GM12878 (cell line): Measurements from ENCODE around the gene IPP. TPM values are rescaled to one million over a fixed set of nuclear protein-coding genes. Genes with fewer than 3 reads are reported as not detected.

Source experiments
- ATAC-seq: fragments of 200-7000 bp; cut with Tn5 transposase; 3 replicates; pipeline ENCODE4 v1.9.1; 2020; ENCODE audit warnings: mild to moderate bottlenecking, moderate library complexity
- BruUV-seq: library from RNA; stranded (reverse); fragments of 400-500 nt; replicated peaks from 2 replicates; lab custom pipeline; 2021; lab: Mats Ljungman, UMichigan
- CTCF ChIA-PET: fragments of 300-600 bp; sonication (Branson Sonifier 250); formaldehyde crosslinking; extraction: SDS; loops from one replicate; lab custom pipeline; 2021; ENCODE audit warnings: inconsistent platforms; lab: Yijun Ruan, JAX
- POLR2A ChIA-PET: fragments of 350-600 bp; formaldehyde crosslinking; extraction: SDS; loops from one replicate; lab custom pipeline; 2021; ENCODE audit warnings: inconsistent platforms; lab: Charles Lee
- RAD21 ChIA-PET: fragments of 300-600 bp; sonication (Branson Sonifier 250); formaldehyde crosslinking; loops from one replicate; lab custom pipeline; 2023; ENCODE audit warnings: antibody characterized with exemption; ENCODE audit not compliant: unreplicated experiment; lab: Charles Lee
- SMC1A ChIA-PET: fragments of 300-600 bp; sonication (Branson Sonifier 250); formaldehyde crosslinking; loops from one replicate; lab custom pipeline; 2023; ENCODE audit not compliant: unreplicated experiment, uncharacterized antibody; lab: Charles Lee
- DNase-seq: peaks from one replicate; pipeline ENCODE4 v3.0.0-alpha.2; 2011; ENCODE audit warnings: low read depth, low spot score
- FAIRE-seq: peaks from 3 replicates; lab custom pipeline; 2011; peaks lifted over from hg19 to GRCh38; lab: Jason Lieb, UNC
- H2AFZ ChIP-seq: 2 replicates; pipeline ENCODE4 v1.6.0; 2011; ENCODE audit warnings: low read depth, low read length, control low read depth; ENCODE audit not compliant: control insufficient read depth
- H3K27ac ChIP-seq: 2 replicates; pipeline ENCODE4 v1.5.1; 2011; ENCODE audit warnings: control low read depth; ENCODE audit not compliant: control insufficient read depth, insufficient read depth
- H3K27me3 ChIP-seq, 2 experiments: replicated peaks in 1 of 2; 2 replicates each; pipeline versions ENCODE4 v1.6.0 to v1.6.1; 2011; ENCODE audit warnings: low read length in 1 of 2; ENCODE audit not compliant: control insufficient read depth in 2 of 2, insufficient read depth in 2 of 2
- H3K36me3 ChIP-seq, 2 experiments: 2 replicates each; pipeline ENCODE4 v1.5.1; 2011; ENCODE audit warnings: low read length in 1 of 2; ENCODE audit not compliant: control insufficient read depth in 2 of 2, insufficient read depth in 2 of 2
- H3K4me1 ChIP-seq: 2 replicates; pipeline ENCODE4 v1.6.1; 2011; ENCODE audit warnings: mild to moderate bottlenecking, low read length, moderate library complexity, mixed read lengths; ENCODE audit not compliant: control insufficient read depth, insufficient read depth
- H3K4me2 ChIP-seq: 2 replicates; pipeline ENCODE4 v1.6.0; 2011; ENCODE audit warnings: control low read depth; ENCODE audit not compliant: control insufficient read depth, insufficient read depth
- H3K4me3 ChIP-seq: fragments of 200-600 bp; sonication (generic); 2 replicates; pipeline ENCODE4 v1.5.1; 2016
- H3K79me2 ChIP-seq: 2 replicates; pipeline ENCODE4 v1.6.0; 2011; ENCODE audit warnings: low read length; ENCODE audit not compliant: control insufficient read depth, insufficient read depth
- H3K9ac ChIP-seq: 2 replicates; pipeline ENCODE4 v1.8.0; 2011; ENCODE audit warnings: low read length, control low read depth, mixed read lengths; ENCODE audit not compliant: control insufficient read depth, insufficient read depth
- H3K9me3 ChIP-seq: replicated peaks from 3 replicates; pipeline ENCODE4 v1.5.1; 2011; ENCODE audit warnings: mild to moderate bottlenecking, low read length; ENCODE audit not compliant: control insufficient read depth, insufficient read depth
- H4K20me1 ChIP-seq: 2 replicates; pipeline ENCODE4 v1.6.0; 2011; ENCODE audit not compliant: control insufficient read depth, insufficient read depth
- BMI1 ChIP-seq: fragments of 450-650 bp; IDR thresholded peaks from 2 replicates; pipeline ENCODE4 v1.6.1; 2016; ENCODE audit warnings: mild to moderate bottlenecking, moderate library complexity, borderline replicate concordance
- CHD1 ChIP-seq: IDR thresholded peaks from 2 replicates; pipeline ENCODE4 v1.6.1; 2012; ENCODE audit warnings: low read depth, low read length, improper control_type of control experiment
- ETV6 ChIP-seq, 2 experiments: fragments of 450-650 bp in 1 of 2; IDR thresholded peaks in 1 of 2; conservative IDR thresholded peaks in 1 of 2; 2 replicates each; pipeline ENCODE4 v1.6.1; 2014; ENCODE audit warnings: antibody characterized with exemption in 1 of 2, borderline replicate concordance in 1 of 2, low read depth in 1 of 2, mild to moderate bottlenecking in 1 of 2, moderate library complexity in 1 of 2
- FOXK2 ChIP-seq: fragments of 450-650 bp; IDR thresholded peaks from 2 replicates; pipeline ENCODE4 v1.6.1; 2017; ENCODE audit warnings: mild to moderate bottlenecking, moderate library complexity
- GABPA ChIP-seq: IDR thresholded peaks from 2 replicates; pipeline ENCODE4 v1.6.1; 2014; ENCODE audit warnings: antibody characterized with exemption, low read depth, mild to moderate bottlenecking, inconsistent platforms
- MYB ChIP-seq: fragments of 150-350 bp; IDR thresholded peaks from 2 replicates; pipeline ENCODE4 v1.6.1; 2014; ENCODE audit warnings: mild to moderate bottlenecking, low read depth, low read length, borderline replicate concordance
- POLR2A ChIP-seq: IDR thresholded peaks from 2 replicates; pipeline ENCODE4 v1.6.1; 2011; ENCODE audit warnings: low read depth, mild to moderate bottlenecking, low read length
- SMAD5 ChIP-seq: IDR thresholded peaks from 2 replicates; pipeline ENCODE4 v1.6.1; 2016; ENCODE audit warnings: antibody characterized with exemption, low read depth
- SP1 ChIP-seq: IDR thresholded peaks from one replicate; pipeline ENCODE4 v1.6.1; 2011; ENCODE audit warnings: low read depth, low read length
- TCF3 ChIP-seq: IDR thresholded peaks from 2 replicates; pipeline ENCODE4 v1.6.1; 2012; ENCODE audit warnings: low read depth, mild to moderate bottlenecking, low read length, borderline replicate concordance; ENCODE audit not compliant: insufficient read depth
- WGBS: methylation state at CpG from one replicate; pipeline ENCODE4 v1.1.6; 2016; ENCODE audit warnings: low lambda C conversion rate; ENCODE audit not compliant: insufficient replicate concordance, insufficient coverage; ENCODE audit errors: missing lambda C conversion rate; 5-methylcytosine and 5-hydroxymethylcytosine counted together
- in situ Hi-C: fragments of 300-500 bp; cut with MboI; formaldehyde crosslinking; loops from 9 replicates; pipeline ENCODE4 v1.14.3; 2018; ENCODE audit warnings: mixed read lengths
- intact Hi-C: fragments of 100-400 bp; cut with micrococcal nuclease; formaldehyde crosslinking; loops from one replicate; pipeline ENCODE4 v1.14.2; 2022; ENCODE audit not compliant: unreplicated experiment
- polyA plus RNA-seq, 11 experiments: library from polyadenylated mRNA; depleted of rRNA in 4 of 11; unstranded in 6 of 11; stranded (reverse) in 5 of 11; fragments of >200 nt; fragmentation: Nextera tagmentation in 4 of 11; fragmentation: Illumina TruSeq in 1 of 11; extraction: Ambion mirVana in 4 of 11; extraction: Trizol in 1 of 11; gene quantifications; 1 replicate in 1 of 11; 2 replicates in 10 of 11; pipeline versions ENCODE4 v1.2.1 to v1.2.3, GENCODE V29; 2011 to 2016; ENCODE audit warnings: inconsistent platforms in 2 of 11, missing spikeins in 2 of 11, low read depth in 1 of 11
- total RNA-seq, 4 experiments: library from RNA; depleted of rRNA in 3 of 4; stranded (reverse); fragments of >200 nt in 3 of 4; fragmentation: Illumina TruSeq in 1 of 4; extraction: Trizol in 1 of 4; gene quantifications; 2 replicates each; pipeline versions ENCODE4 v1.2.1 to v1.2.3, GENCODE V29; 2013 to 2021
- TF ChIP-seq, protein P1 (sequence below): IDR thresholded peaks from 2 replicates; pipeline ENCODE4 v1.6.1; 2012; ENCODE audit warnings: improper control_type of control experiment, low read depth, low read length; ENCODE audit not compliant: insufficient replicate concordance
- TF ChIP-seq, protein P2 (sequence below): fragments of 150-350 bp; IDR thresholded peaks from 2 replicates; pipeline ENCODE4 v1.6.1; 2014; ENCODE audit warnings: mild to moderate bottlenecking, low read depth, low read length

The IPP gene
- total and polyA plus RNA-seq, 10 of the 15 experiments (the other 5 are each of a cell fraction or from before 2014, with no cell fraction given), result 4.7 to 15.0 (median 10.4) TPM

DNA sequence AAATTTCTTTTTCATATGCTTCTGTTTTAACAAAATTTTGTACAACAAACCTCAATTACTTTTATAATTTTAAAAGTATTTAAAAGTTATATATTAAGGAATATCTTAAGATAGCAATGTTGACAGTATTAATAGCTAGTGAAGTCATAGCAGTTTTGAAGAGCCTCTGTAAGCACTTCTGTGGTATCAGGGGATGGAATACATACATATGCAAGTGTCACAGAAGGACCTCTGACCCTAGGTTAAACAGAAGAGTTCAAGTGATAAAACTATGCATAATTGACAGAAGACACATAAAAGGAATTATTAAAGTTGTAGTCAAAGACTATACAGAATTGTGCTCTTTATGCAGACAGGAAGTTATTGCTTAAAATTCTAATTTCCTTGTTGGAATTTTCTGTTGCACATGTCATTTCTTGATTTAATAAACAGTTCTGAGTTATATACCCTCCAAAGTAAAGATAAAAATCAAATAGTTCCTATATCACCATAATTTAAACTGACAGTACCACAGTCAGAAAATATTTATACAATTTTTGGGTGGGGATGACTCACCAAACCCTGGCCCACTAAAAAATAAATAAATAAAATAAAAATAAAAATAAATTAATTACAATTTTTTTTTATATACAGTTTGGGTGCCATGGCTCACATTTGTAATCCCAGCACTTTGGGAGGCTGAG, 27.1 kb downstream of the IPP start:
- ChIA-PET RAD21 (no interaction called here), SMC1A (no interaction called here)

DNA sequence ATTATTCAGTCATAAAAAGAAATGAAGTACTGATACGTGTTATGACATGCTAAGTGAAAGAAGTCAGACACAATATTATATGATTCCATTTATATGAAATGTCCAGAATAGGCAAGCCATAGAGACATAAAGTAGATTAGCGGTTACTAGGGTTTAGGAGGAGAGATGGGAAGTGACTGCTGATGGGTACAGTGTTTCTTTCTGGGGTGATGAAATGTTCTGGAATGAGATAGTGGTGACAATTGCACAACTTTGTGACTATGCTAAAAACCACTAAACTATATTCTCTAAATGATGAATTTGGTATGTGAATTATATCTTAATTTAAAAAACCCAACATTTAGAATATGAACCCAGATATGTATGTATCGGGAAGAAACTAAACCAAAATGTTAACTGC, 27.6 kb downstream of the IPP start:
- ChIA-PET POLR2A (no interaction called here), CTCF (no interaction called here), SMC1A (no interaction called here), RAD21 (no interaction called here)
- intact Hi-C loops, result no loop called here
- Histone ChIP-seq H3K4me2 (no peak overlapping the region), H2AFZ (no peak overlapping the region), H3K27ac (no peak overlapping the region), H4K20me1 (no peaks in the 10 kb centered on the region), H3K9me3 (no peaks in the 10 kb centered on the region), H3K4me1 (no peaks in the 10 kb centered on the region), H3K9ac (no peak overlapping the region), H3K4me3 (no peak overlapping the region), H3K79me2 (no peaks in the 10 kb centered on the region), H3K36me3 (no peaks in the 10 kb centered on the region), H3K27me3 (no peaks in the 10 kb centered on the region)
- FAIRE-seq, result no peak
- ATAC-seq, result no peak
- WGBS, result 85% methylated on average over 3 of the region's 3 CpGs
- no peak for DNase-seq
- BruUV-seq, result no TSS peak
- in situ Hi-C loops, result no loop called here
- TF ChIP-seq, protein P1, sequence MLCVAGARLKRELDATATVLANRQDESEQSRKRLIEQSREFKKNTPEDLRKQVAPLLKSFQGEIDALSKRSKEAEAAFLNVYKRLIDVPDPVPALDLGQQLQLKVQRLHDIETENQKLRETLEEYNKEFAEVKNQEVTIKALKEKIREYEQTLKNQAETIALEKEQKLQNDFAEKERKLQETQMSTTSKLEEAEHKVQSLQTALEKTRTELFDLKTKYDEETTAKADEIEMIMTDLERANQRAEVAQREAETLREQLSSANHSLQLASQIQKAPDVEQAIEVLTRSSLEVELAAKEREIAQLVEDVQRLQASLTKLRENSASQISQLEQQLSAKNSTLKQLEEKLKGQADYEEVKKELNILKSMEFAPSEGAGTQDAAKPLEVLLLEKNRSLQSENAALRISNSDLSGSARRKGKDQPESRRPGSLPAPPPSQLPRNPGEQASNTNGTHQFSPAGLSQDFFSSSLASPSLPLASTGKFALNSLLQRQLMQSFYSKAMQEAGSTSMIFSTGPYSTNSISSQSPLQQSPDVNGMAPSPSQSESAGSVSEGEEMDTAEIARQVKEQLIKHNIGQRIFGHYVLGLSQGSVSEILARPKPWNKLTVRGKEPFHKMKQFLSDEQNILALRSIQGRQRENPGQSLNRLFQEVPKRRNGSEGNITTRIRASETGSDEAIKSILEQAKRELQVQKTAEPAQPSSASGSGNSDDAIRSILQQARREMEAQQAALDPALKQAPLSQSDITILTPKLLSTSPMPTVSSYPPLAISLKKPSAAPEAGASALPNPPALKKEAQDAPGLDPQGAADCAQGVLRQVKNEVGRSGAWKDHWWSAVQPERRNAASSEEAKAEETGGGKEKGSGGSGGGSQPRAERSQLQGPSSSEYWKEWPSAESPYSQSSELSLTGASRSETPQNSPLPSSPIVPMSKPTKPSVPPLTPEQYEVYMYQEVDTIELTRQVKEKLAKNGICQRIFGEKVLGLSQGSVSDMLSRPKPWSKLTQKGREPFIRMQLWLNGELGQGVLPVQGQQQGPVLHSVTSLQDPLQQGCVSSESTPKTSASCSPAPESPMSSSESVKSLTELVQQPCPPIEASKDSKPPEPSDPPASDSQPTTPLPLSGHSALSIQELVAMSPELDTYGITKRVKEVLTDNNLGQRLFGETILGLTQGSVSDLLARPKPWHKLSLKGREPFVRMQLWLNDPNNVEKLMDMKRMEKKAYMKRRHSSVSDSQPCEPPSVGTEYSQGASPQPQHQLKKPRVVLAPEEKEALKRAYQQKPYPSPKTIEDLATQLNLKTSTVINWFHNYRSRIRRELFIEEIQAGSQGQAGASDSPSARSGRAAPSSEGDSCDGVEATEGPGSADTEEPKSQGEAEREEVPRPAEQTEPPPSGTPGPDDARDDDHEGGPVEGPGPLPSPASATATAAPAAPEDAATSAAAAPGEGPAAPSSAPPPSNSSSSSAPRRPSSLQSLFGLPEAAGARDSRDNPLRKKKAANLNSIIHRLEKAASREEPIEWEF, result no peak
- TF ChIP-seq TCF3, result no peak
- TF ChIP-seq GABPA, result no peak

More for the DNA sequence above, 27.1 kb downstream of the IPP start:
- DNase-seq (no peak), FAIRE-seq (no peak), ATAC-seq (no peak)
- Histone ChIP-seq H3K4me1 (no peaks in the 10 kb centered on the region), H4K20me1 (no peaks in the 10 kb centered on the region), H3K4me3 (no peak overlapping the region), H3K9me3 (no peaks in the 10 kb centered on the region), H3K36me3 (no peaks in the 10 kb centered on the region; a peak in 1 of 4 replicates), H3K27ac (no peak overlapping the region), H3K27me3 (no peaks in the 10 kb centered on the region), H3K4me2 (no peak overlapping the region), H2AFZ (no peak overlapping the region), H3K9ac (no peak overlapping the region), H3K79me2 (no peaks in the 10 kb centered on the region)
- no peak for TF ChIP-seq MYB
- TF ChIP-seq POLR2A, result no peak
- TF ChIP-seq, protein P2, sequence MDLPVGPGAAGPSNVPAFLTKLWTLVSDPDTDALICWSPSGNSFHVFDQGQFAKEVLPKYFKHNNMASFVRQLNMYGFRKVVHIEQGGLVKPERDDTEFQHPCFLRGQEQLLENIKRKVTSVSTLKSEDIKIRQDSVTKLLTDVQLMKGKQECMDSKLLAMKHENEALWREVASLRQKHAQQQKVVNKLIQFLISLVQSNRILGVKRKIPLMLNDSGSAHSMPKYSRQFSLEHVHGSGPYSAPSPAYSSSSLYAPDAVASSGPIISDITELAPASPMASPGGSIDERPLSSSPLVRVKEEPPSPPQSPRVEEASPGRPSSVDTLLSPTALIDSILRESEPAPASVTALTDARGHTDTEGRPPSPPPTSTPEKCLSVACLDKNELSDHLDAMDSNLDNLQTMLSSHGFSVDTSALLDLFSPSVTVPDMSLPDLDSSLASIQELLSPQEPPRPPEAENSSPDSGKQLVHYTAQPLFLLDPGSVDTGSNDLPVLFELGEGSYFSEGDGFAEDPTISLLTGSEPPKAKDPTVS, result no peak
- TF ChIP-seq BMI1, result no peak
- no peak for TF ChIP-seq SP1
- TF ChIP-seq CHD1, result no peak
- TF ChIP-seq SMAD5, result no peak
- TF ChIP-seq ETV6 (conservative IDR thresholded peaks at IDR 0.05 in 1 of 2, IDR thresholded peaks at IDR 0.05 in 1 of 2; ENCODE audit: borderline replicate concordance in 1 of 2, low read depth in 1 of 2), result no peak
- TF ChIP-seq FOXK2, result no peak
- ChIA-PET POLR2A (no interaction called here), CTCF (no interaction called here)
- intact Hi-C loops, result no loop called here
- BruUV-seq, result no TSS peak
- in situ Hi-C loops, result no loop called here
